Ovary (tissue), 3 donors: ENCODE measurements around the gene GATAD2A.

Experiments
- POLR2A ChIP-seq: fragments of 450-650 bp; IDR thresholded peaks from one replicate; pipeline ENCODE4 v1.6.1; 2017; ENCODE audit warnings: antibody characterized with exemption, mild to moderate bottlenecking, moderate library complexity
- TF ChIP-seq, protein P1 (sequence below), 3 donors: fragments of 450-650 bp in 2 of 3; fragments of 200-600 bp in 1 of 3; IDR thresholded peaks; one replicate each; pipeline versions ENCODE4 v1.5.1 to v1.8.0; 2016 to 2022; ENCODE audit warnings: antibody characterized with exemption in 3 of 3, mild to moderate bottlenecking in 1 of 3
- donor health status: DM: no; HTN: no; CAD: no.

DNA sequence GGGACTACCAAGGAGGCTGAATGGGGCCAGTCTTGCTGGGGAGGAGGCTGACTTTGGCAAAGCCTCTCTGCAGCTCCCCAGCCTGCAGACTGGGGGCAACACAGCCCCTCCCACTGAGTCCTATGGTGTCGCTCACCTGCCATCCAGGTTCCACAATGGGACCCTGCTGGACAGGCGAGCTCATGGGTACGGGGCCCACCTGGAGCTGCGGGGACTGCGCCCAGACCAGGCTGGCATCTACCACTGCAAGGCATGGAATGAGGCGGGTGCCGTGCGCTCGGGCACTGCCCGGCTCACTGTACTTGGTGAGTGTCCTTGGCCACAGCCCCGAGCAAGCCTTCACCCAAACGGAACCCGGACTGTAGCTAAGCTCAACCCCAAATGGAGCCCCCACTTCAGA is 137.6 kb downstream of the GATAD2A start:
- TF ChIP-seq, protein P1, sequence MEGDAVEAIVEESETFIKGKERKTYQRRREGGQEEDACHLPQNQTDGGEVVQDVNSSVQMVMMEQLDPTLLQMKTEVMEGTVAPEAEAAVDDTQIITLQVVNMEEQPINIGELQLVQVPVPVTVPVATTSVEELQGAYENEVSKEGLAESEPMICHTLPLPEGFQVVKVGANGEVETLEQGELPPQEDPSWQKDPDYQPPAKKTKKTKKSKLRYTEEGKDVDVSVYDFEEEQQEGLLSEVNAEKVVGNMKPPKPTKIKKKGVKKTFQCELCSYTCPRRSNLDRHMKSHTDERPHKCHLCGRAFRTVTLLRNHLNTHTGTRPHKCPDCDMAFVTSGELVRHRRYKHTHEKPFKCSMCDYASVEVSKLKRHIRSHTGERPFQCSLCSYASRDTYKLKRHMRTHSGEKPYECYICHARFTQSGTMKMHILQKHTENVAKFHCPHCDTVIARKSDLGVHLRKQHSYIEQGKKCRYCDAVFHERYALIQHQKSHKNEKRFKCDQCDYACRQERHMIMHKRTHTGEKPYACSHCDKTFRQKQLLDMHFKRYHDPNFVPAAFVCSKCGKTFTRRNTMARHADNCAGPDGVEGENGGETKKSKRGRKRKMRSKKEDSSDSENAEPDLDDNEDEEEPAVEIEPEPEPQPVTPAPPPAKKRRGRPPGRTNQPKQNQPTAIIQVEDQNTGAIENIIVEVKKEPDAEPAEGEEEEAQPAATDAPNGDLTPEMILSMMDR (IDR thresholded peaks at IDR 0.05) = no peak
- no peak for TF ChIP-seq POLR2A
